Measurements from ENCODE around the gene SKAP1. TPM values are rescaled to one million over a fixed set of nuclear protein-coding genes. Genes with fewer than 3 reads are reported as not detected.
"Not testable (repeated sequence)": the region's sequence is repeated elsewhere in the genome, so short reads cannot be mapped to it uniquely, and the experiment has no call there.

Gene SKAP1
- total RNA-seq, 1 experiment from 2014 or later = 0.18 TPM

- not testable (repeated sequence) for DNase-seq (ENCODE audit: low read depth)
Measured at GRCh38 chr17:48449335-48449734, 19.3 kb upstream of the SKAP1 start.

GRCh38 chr17:48445248-48445620, 15.2 kb upstream of the SKAP1 start:
- no peak for DNase-seq (ENCODE audit: low read depth)

- peak; percentile 36 for DNase-seq (ENCODE audit: low read depth)
Measured at GRCh38 chr17:48444516-48445247, 14.7 kb upstream of the SKAP1 start.

GRCh38 chr17:48443712-48444111, 13.7 kb upstream of the SKAP1 start:
- DNase-seq (ENCODE audit: low read depth) = no peak

GRCh38 chr17:48442819-48443218, 12.8 kb upstream of the SKAP1 start:
- peak; percentile 79 for DNase-seq (ENCODE audit: low read depth)

GRCh38 chr17:48441862-48442261, 11.8 kb upstream of the SKAP1 start:
- DNase-seq (ENCODE audit: low read depth) = no peak

GRCh38 chr17:48441231-48441711, 11.3 kb upstream of the SKAP1 start:
- DNase-seq (ENCODE audit: low read depth) = peak; percentile 63

DNA sequence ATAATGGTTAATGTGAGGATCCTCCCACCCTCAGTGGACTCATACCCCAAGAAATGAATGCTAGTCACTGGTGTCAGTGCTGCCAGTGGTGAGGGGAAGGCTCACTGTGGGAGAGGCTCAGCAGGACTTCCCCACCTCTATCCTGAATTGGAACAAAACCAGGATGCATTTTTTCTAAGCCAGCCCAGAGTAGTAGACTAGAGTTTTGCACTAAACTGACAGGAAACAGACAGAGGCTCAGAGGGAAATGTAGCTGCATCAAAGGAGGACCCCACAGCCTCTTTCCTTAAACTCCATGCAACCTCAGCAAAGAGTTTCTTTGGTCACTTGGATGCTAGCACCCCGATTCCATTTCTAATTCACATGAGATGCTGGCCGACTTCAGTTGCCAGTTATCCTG, 10.7 kb upstream of the SKAP1 start:
- no peak for DNase-seq (ENCODE audit: low read depth)

DNA sequence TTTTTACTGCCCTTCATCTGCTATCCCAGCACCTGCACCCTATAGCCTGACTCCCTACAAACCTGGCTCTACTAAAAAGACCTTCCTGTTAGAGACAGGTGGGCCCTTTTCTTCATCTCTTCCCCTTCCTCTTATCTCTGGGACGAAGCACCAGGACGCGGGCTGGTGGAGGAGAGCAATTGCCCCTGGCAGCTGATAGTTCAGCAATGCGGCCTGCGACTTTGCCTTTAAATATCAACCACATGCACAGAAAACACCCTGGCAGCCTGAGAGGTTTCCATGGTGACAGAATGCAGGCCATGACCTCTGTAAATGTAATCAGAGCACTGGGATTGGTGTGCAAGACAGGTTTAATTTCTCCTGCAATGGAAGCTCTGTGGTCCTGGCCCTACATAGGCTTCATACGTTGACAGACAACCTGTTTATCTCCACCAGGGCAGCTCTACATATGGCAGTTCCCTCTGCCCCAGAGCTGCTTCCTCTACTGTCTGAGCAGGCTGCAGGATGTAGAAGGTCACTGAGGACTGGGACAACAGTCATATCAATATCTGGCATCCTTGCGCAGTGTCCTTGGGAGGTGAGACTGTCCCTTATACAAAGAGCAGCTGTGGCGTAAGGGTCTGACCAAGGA, 10.0 kb upstream of the SKAP1 start:
- DNase-seq (ENCODE audit: low read depth) = no peak

DNA sequence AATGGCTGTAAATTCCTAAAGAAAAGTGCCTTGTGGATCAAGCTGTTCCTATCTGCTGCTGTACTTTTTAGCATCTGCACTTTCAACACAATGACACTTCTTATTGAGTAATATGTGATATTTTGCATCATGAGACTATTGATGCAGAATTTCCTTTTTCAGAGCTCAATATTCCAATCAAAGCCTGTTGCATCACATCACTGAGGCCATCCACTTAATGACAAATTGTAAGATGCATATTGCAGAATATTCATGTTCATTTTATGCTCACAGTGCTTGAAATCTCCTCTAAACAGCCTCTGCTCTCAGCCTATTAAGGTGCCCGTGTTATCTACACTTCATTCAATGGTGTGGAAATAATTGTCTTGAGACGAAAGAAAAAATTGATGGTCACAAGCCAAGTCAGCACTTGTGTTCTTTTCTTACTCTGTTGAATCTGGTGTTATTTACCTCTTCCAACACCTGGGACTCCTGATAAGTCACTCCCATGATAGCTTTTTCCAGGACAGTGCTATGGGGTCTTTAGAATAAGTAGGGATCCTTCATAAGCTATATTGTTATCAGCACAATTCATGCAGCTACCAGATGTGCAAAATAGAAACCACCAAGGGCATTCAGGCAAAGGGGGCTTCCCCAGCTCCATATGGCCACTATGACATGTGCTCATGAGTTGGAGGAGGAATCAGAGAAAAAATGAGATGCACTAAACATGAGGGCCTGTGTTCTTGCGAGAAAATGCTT, 9.3 kb upstream of the SKAP1 start:
- no peak for DNase-seq (ENCODE audit: low read depth)

DNA sequence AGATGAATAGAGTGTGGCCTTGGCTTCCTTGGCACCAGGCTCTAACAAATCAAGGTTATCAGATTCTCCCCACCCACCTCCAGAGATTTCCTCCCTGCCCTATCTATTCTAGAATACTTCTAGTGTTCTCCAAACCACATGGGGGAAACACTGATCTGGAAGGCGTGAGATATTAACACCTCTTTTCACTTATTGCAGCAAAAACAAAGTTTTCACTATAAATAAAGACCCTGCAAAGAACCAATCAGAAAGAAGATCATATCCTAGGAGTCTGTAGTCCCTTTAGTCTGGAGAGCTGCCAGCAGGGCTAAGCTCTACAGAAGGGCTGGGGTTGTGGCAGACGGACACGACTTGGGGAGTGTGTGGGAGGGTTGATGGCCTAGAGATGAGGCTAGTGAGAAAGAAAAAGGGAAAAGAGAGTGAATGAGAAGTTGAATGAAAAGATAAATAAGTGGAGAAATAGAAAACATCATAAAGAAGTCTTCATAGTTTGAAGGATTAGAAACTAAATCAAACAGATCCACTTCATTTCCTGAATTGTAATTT, 8.6 kb upstream of the SKAP1 start:
- DNase-seq (ENCODE audit: low read depth) = no peak

DNA sequence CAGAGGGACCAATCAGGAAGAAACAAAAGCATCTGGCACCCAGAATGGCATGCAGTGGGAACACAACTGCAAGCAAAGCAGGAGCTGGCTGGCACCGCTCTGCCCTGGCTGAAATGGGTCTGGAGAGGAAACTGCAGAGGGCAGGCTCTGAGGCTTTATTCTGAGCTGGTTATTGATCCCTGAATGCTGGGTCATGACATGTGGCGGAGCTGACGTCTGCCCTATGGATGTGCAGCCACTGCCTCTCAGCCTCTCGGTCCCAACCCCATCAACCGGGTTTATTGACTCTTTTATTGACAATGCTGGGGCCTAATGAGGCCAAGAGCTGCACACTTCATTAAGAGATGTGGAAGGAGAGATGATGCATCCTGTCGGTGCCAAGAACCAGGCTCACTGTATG, 3.9 kb upstream of the SKAP1 start:
- no peak for DNase-seq (ENCODE audit: low read depth)

GRCh38 chr17:48432820-48433775, 3.1 kb upstream of the SKAP1 start:
- no peak for DNase-seq (ENCODE audit: low read depth)

GRCh38 chr17:48429156-48429555, 858 bp downstream of the SKAP1 start:
- no peak for DNase-seq (ENCODE audit: low read depth)

DNA sequence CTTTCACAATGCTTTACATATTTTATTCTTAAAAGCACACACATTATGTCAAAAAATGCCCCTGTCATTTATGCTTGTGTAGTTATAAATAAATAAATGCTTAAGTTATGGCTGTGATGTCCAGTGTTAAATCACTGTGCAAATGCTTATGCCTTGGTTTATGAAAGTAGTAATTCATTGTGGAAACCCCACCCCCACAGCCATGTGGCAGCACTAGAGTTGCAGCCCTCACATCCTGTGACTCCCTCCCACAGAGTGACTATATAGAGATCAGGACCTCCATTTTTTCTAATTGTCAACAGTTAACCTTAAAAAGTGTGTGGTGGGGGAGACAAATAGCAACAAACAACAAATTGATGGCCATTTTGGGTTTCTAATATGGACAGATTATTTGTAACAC, 2.4 kb downstream of the SKAP1 start:
- DNase-seq (ENCODE audit: low read depth) = peak; percentile 19

GRCh38 chr17:48426761-48427500, 3.1 kb downstream of the SKAP1 start:
- no peak for DNase-seq (ENCODE audit: low read depth)

GRCh38 chr17:48426019-48426665, 3.9 kb downstream of the SKAP1 start:
- no peak for DNase-seq (ENCODE audit: low read depth)

DNA sequence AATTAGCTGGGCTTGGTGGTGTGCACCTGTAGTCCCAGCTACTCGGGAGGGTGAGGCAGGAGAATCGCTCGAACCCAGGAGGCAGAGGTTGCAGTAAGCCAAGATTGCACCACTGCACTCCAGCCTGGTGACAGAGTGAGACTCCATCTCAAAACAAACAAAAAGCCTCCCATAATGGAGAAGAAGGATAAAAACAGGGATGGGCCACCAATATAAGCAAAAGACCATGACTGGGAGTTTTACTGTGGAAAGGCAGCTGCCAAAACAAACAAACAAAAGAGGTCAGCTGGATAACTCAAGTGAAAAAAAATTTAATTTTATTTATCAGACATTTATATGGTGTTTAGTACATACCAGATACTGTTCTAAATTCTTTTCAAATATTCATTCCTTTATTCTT, 8.0 kb downstream of the SKAP1 start:
- not testable (repeated sequence) for DNase-seq (ENCODE audit: low read depth)

- no peak for DNase-seq (ENCODE audit: low read depth)
Measured at GRCh38 chr17:48420823-48421222, 9.2 kb downstream of the SKAP1 start.

- no peak for DNase-seq (ENCODE audit: low read depth)
Measured at GRCh38 chr17:48416971-48417370, 13.0 kb downstream of the SKAP1 start.
